Cerebellar cortex (tissue), 1 donor: ENCODE results near the gene WARS2.

ENCODE experiments used
- DNase-seq: peaks from one replicate; pipeline ENCODE4 v3.0.0-alpha.2; 2015; ENCODE audit warnings: low spot score

Gene WARS2

DNA sequence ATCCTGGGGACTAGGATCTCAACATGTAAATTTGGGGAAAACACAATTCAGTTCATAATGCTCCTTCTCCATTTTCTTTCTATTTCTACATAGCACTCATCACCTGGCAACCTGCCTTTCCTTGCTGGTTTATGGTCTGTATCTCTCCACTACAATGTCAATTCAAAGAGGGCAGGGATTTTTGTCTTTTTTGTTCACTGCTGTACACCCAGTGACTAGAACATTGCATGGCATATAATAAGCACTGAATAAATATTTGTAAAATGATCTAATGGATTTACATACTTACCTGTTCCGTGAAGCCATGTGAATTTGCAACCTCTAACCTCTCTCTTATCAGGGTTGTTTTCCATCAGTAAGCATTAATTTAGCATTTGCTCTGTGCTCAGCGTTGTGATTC lies 124.9 kb downstream of the WARS2 start:
- no peak for DNase-seq

DNA sequence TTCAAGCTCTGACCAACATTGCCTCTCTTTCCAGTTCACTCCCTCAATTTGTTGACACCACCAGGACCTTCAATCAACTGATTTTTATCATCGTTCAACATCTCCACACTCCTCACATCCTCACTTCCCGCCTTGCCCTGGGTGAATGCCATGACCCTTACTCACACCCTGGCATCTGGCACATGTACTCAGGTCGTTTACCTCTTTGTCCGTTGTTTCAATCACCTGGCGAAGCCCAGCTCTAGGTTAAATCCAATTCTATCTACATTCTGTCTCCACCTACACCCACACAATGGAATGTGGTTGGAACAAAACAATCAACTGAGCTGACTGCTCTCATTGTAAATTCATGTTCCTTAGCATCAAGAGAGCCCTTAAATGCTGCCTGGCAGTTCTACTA lies 128.1 kb downstream of the WARS2 start:
- DNase-seq, result no peak

DNA sequence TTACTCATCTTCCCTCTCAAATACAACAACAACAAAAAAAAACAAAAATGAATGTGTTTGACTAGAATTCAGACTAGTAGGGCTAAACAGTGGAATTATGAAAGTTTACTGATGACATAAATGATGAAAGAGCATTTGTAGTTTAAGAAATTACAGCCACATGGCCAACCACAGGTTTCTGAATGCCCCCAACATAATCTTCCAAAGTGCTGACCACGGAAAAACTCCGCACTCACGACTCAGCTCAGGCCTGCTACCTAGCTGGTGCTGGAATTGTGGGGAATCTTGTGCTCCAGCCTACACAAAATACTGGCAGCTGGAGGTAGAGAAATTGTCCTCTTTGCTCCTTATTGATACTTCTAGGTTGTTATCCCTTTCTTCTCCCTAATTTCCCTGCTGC lies 128.7 kb downstream of the WARS2 start:
- DNase-seq, result no peak

DNA sequence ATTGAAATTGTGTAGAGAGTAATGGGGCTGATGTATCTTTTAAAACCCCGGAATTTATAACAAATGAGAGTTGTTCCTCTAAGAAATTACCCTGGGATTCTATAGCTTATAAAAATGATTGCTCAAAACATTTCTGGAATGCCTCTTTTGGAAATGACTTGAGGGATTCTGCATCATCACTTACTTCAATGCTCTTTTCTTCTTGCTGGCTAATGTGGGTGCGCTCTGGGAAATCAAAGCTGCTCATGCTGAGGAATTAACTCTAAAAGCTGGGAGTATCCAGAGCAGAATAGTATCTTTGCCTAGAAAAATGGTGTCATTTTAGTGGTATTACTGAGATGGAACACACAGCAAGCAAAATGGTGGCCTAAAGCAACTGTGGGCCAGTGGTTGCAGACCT lies 129.3 kb downstream of the WARS2 start:
- no peak for DNase-seq

DNA sequence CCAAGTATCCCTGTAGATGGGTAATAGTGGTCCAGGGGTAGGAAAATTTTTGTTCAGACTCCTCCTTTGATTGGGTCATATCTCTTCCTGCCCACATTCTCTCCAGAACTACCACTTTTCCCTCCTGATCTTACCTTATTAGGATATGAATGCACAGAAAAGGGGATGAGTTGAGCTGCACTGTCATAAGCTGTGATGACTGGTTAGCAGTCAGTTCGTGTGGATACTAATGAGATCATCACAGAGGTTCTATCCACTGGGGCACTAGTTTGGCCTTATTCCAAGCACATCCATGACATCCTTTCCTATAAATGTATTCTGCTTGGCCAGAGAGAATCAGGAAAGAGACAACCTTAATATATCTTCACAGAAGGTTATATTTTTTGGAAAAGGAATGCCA lies 130.3 kb downstream of the WARS2 start:
- DNase-seq, result no peak

DNA sequence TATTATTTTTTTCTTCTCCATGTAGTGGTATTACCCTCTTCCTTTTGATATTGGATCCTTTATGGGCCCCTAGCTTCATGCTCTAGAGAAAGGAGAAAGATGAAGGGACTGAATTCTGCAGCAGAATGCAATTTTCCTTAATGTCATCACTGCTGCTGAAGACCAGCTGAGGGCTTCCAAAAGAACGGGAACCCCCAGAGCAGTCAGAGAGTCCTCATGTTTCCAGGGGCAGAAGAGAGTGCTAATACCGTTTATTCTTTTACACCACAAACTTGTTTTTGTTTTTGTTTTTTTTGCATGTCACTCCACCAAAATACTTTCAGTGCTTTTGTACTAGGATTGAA lies 131.2 kb downstream of the WARS2 start:
- DNase-seq, result no peak

DNA sequence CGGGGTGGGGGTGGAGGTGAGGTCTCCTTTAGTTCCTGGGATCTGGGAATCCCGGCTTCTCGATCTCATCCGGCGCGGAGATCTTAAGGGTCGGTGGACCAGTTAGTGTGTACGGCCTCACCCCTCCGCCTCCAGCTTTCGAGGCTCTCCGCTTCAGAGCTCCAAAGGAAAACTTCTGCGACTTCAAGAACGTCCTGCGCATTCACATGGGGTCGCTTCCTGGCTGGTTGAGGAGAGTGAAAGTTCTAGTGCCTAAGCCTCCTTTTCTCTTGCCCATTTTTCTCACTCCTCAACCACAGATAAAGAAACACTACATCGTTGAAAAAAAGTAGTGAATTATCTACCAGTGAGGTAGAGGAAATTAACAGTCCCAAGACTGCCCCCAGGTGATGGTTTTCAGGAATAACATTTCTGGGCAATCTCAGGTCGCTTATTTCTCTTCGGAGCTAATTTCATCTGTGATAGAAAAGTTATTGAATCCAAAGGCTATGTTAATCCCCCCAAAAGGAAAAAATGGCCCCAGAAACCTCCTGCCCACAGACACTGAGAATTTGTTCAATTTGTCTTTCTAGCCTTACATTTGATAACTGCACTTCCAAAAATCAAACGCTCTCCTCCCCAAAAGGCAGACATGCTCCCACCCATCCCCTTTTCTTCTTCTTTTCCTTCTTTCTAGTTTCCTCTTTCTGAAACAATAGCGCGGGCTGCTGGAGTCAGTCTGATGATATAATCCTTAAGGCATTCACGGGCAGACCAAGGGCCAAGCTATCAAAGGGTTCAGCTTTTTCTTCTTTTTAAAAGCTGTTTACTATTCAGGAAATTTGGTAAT lies 131.8 kb downstream of the WARS2 start:
- DNase-seq, result peak; percentile 37

DNA sequence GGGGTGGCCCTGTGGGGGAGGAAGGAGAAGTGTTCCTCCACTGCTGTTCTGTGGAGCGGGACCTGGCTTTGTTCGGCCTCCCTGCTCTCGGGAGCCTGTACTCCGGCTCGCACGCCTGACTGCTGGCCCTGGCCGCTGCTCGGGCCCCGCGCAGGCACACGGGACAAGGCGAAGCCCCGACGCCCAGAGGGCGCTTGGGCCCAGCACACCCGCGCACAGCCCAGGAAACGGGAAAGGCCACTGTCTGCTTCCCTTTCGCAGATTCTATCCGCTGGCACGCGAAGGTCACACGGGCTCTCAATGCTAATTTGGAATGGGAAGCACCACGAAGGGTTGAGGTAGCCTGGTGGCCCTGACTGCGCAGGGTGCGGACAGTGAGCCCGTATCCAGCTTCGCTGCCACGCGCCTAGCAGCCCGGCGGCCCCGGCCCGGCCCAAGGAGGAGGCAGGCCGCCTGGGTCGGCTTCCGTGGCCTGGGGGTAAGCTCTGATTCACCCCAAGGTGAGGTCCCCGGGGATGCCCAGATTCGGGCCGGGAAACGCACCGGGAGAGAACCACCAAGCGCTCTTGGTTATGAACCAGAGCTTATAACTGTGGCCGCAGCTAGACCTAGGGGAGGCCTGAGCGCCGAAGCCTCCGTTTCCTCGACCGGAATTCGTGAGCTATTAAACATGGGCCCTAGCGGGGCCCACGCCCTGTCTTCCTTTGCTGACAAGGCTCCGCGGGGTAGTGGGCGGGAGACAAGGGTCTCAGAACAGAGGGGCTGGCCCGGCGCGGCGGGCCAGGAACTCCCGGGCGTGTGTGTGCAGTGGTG lies 132.6 kb downstream of the WARS2 start:
- no peak for DNase-seq

DNA sequence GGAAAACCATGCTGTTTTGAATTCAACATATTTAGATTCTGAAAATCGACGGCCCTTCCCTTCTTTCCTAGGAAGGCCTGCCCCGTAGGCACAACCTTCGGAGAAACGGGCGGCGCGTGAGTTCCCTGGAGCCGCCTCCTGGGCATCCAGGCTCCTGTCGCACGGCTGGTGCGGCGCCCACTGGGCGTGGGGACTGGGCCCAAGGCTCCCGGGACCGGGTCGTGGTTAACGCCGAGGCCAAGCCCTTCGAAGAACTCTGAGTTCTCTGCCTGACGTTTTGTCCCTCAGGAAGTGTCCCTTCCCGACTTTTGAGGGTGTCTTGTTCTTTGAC lies 133.1 kb downstream of the WARS2 start:
- DNase-seq, result no peak

DNA sequence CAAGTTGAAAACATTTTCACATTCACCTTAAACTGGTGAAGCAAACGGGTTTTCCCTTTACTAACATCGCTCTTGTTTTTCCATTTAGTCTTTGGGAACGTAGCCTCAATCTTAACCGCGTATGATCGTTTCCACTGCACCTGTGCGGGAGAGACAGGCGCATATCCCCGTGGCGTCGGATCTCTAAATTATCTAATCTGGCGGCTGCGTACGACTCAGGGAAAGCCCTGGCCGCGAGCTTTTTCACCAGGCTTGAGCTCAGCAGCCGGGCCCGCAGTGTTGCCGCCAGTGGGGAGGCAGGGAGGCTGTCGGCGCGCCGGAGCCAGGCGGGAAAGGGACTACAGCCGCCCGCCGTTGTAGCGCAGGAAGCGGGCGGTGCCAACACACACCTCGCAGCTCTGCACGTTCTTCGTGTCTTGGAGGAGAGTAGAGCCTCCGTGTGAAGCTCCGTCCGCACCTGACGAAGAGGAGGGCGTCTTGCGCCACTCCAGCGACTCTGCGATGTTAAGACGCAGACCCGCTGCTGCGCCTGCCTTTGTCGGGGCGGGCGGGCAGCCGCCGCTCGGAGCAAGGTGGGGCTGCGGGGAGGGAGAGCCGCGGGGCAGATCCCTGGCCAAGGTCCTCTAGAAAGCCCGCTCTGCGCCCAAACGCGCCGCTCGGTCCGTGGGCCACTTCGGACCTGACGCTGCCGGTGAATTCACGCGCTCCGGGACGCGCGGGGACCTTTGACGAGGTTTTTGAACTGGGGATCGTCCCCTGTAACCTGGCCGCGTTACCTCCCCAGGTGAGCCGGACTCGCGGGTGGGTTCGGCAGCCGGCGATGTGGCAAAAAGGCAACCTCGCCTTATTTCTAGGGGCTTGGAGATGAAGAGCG lies 133.8 kb downstream of the WARS2 start:
- no peak for DNase-seq

DNA sequence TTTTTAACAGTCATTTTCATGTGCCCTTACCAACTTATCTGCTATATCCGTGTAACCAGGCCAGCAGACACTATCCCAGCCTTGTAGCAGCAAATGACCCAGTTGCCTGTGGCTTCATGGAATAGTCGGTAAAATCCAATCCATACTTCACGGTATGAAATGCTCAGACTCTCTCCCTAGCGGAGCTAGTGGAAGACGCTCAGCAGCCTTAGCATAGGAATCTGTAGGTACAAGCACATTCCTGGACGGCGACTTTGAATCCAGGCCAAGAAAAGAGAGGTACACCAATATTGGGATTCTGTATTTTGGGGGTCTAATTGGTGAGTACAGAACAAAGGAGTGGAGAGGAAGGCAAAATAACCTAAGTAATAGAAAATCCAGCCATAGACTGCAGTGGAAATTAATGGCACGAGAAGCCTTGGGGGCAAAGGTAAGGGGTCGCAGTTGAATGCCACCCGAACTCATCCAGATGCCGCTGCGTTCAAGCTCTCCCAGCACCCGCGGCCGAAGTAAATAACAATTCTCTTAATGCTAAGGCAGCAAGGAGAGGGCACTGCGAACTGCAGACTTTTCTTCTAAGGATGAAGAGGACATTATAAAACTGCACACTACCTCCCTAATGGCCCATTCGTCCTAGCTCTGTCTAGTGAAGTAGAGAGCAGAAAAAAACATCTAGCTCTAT lies 134.6 kb downstream of the WARS2 start:
- DNase-seq, result no peak

DNA sequence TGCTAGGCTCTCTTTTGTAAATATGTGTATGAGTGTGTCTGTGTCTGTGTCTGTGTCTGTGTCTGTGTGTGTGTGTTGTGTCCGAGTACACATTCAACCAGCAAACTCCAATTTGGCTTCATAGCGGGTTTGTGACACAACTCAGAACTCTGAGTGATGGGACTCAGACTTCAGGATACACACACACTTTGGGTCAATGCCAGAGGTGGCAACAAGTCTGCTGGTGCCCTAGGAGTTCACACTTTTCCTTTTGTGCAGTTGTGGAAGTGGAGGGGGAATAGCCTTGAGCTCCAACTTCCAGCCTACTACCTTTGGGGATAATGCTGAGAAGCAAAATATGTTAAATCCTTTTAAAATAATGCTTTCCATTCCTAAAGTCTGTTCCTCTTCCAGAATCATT lies 135.7 kb downstream of the WARS2 start:
- no peak for DNase-seq

DNA sequence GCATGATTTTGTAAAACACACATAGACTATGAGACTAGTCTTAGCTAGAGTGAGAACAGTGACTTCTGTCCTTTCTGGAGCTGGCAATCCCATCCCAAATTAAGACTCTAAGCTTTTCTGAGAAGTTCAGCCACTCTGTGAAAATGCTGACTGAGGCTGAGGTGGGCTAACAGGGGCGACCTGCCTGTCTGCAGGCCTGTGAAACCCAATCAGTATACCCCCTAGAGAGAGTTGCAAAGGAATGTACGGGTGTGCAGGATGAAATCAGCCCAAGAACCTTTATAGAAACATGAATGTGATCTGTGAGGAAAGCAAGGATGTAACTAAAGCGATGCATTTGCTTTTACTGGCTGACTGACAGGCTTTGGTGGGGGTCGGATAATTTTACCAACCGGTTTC lies 136.3 kb downstream of the WARS2 start:
- no peak for DNase-seq

DNA sequence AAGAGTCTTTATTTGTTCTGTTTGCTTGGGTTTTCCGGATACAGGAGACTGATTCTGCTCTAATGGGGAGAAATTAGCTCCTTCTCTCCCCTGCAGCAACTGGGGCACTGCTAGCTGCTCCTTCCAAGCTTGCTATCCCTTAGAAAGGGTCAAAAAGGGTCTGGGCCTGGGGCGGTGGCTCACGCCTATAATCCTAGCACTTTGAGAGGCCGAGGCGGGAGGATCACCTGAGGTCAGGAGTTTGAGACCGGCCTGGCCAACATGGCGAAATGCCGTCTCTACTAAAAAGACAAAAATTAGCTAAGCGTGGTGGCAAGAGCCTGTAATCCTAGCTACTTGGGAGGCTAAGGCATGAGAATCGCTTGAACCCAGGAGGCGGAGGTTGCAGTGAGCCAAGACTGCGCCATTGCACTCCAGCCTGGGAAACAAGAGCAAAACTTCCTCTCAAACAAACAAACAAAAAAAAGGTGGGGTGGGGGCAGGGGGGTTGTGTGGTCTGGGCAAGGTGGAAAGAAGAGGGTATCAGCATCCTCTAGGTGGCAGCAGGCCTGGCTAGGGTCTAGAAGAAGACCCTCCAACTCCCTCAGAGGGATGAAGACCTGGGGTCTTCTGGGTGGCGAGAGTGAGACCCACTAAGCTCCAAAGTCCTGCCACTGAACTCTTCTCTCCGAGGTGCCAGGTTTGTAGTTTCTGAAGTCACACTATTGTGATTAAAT lies 136.9 kb downstream of the WARS2 start:
- no peak for DNase-seq

DNA sequence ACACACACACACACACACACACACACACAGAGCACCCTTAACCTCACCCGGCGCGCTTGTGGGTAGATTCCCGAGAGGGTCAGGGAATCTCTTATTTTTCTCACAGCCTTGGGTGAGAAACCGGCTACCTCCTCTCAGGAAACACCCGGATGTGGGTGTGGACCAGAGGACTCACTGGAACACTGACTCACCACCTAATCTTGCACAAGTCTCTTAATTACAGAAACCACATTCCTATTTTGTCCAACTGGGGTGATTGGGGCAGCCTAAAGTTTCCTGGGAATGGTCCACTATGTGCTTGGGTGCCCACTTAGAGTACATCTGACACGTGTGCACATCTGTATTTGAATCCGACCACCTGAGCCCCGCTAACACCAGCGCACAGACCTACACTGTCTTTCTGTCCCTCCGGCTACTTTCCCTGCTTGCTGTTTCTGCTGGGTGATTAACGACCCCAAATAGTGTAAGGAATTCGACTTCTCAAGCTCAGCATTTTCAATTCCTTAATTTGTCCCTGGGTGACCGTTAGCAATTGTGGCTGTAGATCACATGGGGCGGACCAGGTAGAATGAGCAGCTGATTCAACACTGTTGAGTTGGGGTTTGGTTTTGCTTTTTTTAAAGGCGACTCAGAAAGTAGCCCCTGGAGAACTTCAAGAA lies 138.3 kb downstream of the WARS2 start:
- DNase-seq, result no peak

DNA sequence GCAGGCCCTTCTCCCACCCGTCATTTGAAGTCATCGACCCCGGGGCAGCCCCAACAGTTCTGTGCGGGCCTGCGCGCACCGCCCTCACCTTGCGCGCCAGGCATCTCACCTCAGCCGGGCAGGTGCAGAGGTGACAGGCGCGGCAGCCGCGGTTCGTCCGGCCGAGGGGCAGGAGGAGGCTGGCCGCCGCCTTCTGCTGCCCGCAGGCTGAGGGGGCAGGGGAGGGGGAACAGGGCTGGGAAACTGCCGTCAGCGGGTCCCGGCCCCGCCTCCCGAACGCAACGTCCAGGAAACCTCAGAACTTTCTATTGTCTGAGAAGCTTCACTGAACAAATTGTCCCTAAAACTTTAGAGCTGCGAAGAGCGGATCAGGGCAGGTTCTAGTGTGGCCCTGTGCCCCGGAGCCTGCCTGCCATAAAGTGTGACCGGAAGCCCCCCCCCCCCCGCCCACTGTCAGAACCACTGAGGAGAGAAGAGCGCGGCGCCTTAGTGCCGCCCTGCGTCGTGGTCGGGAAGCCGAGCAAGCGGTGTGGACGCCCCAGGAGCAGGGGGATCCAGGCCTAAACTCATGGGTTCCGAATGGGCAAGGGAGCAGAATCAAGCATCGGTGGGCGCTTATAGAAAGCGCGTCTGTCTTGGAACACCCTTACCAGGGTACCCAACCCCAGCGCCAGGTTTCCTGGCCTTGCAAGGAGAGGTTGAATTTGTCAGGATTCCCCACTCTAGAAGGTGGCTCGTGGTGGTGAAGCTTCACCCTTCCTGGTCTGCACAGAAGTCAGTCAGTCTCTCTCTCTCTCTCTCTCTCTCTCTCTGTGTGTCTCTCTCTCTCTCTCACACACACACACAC lies 139.0 kb downstream of the WARS2 start:
- DNase-seq, result no peak

DNA sequence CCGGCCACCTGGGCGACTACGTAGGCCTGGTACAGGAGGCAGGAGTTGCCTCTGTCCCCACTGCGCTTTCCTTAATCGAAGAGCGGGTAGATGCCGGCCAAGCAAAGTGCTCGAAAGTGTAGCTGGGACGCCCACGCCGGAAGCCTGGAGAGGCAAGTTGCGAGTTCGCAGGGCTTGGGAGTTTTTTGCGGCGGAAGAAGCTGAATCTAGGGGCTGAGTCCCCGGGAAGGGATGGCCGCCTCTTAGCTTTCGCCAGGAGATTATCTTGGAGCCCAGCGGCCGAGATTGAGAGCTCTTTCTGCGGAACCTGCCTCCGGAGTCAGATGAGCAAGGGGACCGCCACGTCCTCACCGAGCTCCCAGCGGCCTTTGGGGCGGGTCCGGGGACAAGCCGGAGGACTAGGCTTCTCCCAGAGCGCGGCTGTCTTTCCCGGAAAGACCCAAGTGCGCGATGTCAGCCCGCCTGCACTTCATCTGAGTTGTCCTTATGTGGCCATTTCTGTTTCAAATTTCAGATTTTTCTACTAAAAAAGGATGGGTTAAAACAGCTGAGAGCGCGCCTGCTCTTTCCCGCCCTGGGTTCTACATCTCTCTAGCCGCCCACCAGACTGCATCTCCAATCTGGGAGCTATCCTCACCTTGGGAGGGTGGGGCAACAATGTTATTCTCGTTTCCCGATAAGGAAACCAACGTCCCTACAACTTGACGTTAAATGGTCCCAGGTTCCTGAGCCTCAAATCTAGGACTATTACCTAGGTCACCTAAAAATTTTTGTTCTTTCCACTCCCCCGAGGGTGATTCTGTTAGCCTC lies 139.9 kb downstream of the WARS2 start:
- no peak for DNase-seq

DNA sequence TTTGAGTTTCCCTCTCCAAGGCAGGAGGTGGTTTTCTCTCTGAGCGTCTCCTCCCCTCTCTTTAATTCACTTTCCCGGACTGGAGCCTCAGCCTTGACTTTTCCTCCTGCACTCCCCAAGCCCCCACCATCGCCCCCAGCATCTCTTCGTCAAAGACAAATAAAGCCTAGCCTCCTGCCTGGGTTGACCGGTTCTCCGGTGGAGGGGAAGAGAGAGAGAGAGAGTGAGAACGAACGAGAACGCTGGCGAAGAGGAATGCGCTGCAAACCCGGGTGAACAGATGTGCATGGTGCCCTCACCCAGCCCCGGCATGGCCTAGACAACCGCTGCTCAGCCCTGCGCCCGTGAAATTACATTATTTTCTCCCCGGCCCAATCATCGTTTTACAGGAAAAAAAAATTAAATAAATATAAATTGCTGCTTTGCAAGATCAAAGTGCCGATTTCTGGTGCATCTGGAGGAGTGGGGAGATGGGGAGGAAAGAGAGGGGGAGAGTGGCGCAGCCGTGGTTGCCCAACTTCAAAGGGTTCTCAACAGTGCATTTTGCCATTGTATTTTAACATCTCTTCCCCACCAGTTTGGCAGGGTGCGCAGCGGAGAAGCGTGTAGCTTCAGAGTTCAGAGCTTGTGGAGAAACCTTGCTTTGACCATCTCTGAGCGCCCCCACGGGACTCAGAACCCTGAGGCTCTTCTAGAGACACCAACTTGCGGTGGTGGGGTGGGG lies 140.9 kb downstream of the WARS2 start:
- no peak for DNase-seq
